Keratinocyte (primary cell): ENCODE measurements around the gene TGOLN2. TPM values are rescaled to one million over a fixed set of nuclear protein-coding genes. Genes with fewer than 3 reads are reported as not detected.

Source experiments
- DNase-seq: peaks from one replicate; pipeline ENCODE4 v3.0.0-alpha.2; 2011; ENCODE audit warnings: low read depth, missing footprints, low spot score
- FAIRE-seq: peaks from 2 replicates; lab custom pipeline; 2011; peaks lifted over from hg19 to GRCh38; lab: Jason Lieb, UNC
- H2AFZ ChIP-seq: 2 replicates; pipeline ENCODE4 v1.6.0; 2012; ENCODE audit warnings: low read length, control low read depth, inconsistent platforms; ENCODE audit not compliant: control insufficient read depth
- H3K27ac ChIP-seq: 2 replicates; pipeline ENCODE4 v1.5.1; 2011; ENCODE audit warnings: low read length; ENCODE audit not compliant: control insufficient read depth, insufficient read depth
- H3K27me3 ChIP-seq: 3 replicates; pipeline ENCODE4 v1.6.0; 2011; ENCODE audit warnings: low read length; ENCODE audit not compliant: control insufficient read depth, insufficient read depth; ENCODE audit errors: extremely low read depth
- H3K36me3 ChIP-seq, 2 experiments: 2 replicates in 1 of 2; 3 replicates in 1 of 2; pipeline ENCODE4 v1.5.1; 2011; ENCODE audit warnings: low read length in 2 of 2, mild to moderate bottlenecking in 1 of 2; ENCODE audit not compliant: control insufficient read depth in 2 of 2, insufficient read depth in 2 of 2; ENCODE audit errors: extremely low read depth in 1 of 2
- H3K4me1 ChIP-seq: 3 replicates; pipeline ENCODE4 v1.5.1; 2011; ENCODE audit warnings: low read length; ENCODE audit not compliant: control insufficient read depth, insufficient read depth; ENCODE audit errors: extremely low read depth
- H3K4me2 ChIP-seq: 3 replicates; pipeline ENCODE4 v1.6.0; 2011; ENCODE audit warnings: low read depth, low read length; ENCODE audit not compliant: control insufficient read depth, insufficient read depth; ENCODE audit errors: extremely low read depth
- H3K4me3 ChIP-seq, 3 experiments: fragments of 200-600 bp in 1 of 3; sonication (generic) in 1 of 3; 2 replicates in 2 of 3; 3 replicates in 1 of 3; pipeline ENCODE4 v1.5.1; 2011 to 2016; ENCODE audit warnings: low read length in 3 of 3, mild to moderate bottlenecking in 3 of 3, control low read depth in 2 of 3, inconsistent platforms in 1 of 3, low read depth in 1 of 3, mixed read lengths in 1 of 3, mixed run types in 1 of 3, moderate library complexity in 1 of 3; ENCODE audit not compliant: control insufficient read depth in 2 of 3, insufficient read depth in 2 of 3; ENCODE audit errors: extremely low read depth in 1 of 3
- H3K79me2 ChIP-seq: 2 replicates; pipeline ENCODE4 v1.6.0; 2012; ENCODE audit warnings: low read length; ENCODE audit not compliant: control insufficient read depth, insufficient read depth
- H3K9ac ChIP-seq: 3 replicates; pipeline ENCODE4 v1.6.0; 2011; ENCODE audit warnings: low read length; ENCODE audit not compliant: control insufficient read depth, insufficient read depth; ENCODE audit errors: extremely low read depth
- H3K9me1 ChIP-seq: 3 replicates; pipeline ENCODE4 v1.6.0; 2011; ENCODE audit warnings: low read length; ENCODE audit not compliant: control insufficient read depth, insufficient read depth; ENCODE audit errors: extremely low read depth
- H3K9me3 ChIP-seq: 2 replicates; pipeline ENCODE4 v1.5.1; 2012; ENCODE audit warnings: low read depth, low read length; ENCODE audit not compliant: control insufficient read depth
- H4K20me1 ChIP-seq: 3 replicates; pipeline ENCODE4 v1.6.0; 2011; ENCODE audit warnings: low read length; ENCODE audit not compliant: control insufficient read depth, insufficient read depth; ENCODE audit errors: extremely low read depth
- EZH2 ChIP-seq: IDR thresholded peaks from one replicate; pipeline ENCODE4 v1.6.1; 2012; ENCODE audit warnings: inconsistent platforms, mild to moderate bottlenecking, low read length, moderate library complexity
- dilution Hi-C: fragments of 300-500 bp; cut with MboI; formaldehyde crosslinking; loops from one replicate; pipeline ENCODE4 v1.7.0; 2020; ENCODE audit warnings: low sequenced_read_pairs; ENCODE audit not compliant: extremely low pct_ligation_motif_present
- polyA plus RNA-seq, 5 experiments: library from polyadenylated mRNA; depleted of rRNA in 3 of 5; stranded (reverse) in 3 of 5; stranded (forward) in 1 of 5; unstranded in 1 of 5; fragments of >200 nt; gene quantifications; 1 replicate in 1 of 5; 2 replicates in 3 of 5; 3 replicates in 1 of 5; pipeline versions ENCODE4 v1.2.1 to v1.2.3, GENCODE V29; 2011 to 2012; ENCODE audit warnings: missing spikeins in 2 of 5, low read depth in 1 of 5, low replicate concordance in 1 of 5
- TF ChIP-seq, protein P1 (sequence below), 3 experiments: IDR thresholded peaks in 1 of 3; conservative IDR thresholded peaks in 1 of 3; optimal IDR thresholded peaks in 1 of 3; 2 replicates in 2 of 3; 3 replicates in 1 of 3; pipeline versions ENCODE3 to v1.5.1; 2011; ENCODE audit warnings: low read length in 3 of 3, mild to moderate bottlenecking in 3 of 3, moderate library complexity in 2 of 3, control low read depth in 1 of 3, inconsistent platforms in 1 of 3; ENCODE audit not compliant: insufficient read depth in 2 of 3; ENCODE audit errors: extremely low read depth in 1 of 3

The TGOLN2 gene
- polyA plus RNA-seq, 1 donor (not counting 4 experiments of a cell fraction or from before 2014, with no cell fraction given): 43.3 TPM

DNA sequence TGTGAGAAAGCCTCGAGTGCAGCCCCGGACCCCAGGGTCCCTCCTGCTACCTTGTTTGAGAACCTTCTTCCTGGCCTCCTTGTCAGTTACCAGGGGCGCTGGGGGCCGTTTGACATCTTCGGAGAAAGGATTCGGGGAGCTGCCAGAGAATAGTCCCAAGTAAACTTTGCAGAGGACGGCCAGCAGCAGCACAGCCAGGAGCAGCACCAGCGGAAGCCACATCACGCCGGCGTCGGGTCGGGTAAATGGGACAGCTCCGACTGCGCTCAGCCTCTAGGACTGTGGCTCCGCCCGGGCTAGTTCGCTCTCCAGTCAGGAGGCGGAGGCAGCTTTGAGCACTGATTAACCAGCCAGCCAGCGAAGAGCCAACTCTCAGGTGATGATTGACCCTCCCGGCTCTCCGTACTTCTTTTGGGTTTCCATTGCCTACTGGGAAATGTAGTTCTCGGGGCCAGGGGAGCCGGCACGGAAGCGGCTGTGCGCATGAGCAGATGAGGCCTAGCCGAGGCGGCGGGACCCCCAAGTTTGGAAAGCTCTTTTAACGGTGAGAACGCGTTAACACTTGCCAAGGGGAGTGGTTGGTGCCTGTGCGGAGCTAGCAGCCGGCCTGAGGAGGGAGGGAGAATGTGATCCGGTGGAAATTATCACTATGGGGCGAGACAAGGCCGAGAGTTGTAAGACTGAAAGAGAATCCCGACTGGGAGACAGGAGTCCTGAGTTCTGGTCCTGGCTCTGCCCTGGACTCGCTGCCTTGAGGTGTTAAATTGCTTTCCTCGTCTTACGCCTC lies 26.7 kb upstream of the TGOLN2 start, which contains the start of the genes ELMOD3 and RETSAT:
Gene ELMOD3, plus strand, starts transcription at position 484 of the 787 bp plus-strand sequence. CDS start 2,430 bp downstream, outside the sequence.
Gene RETSAT, minus strand, starts transcription at position 243 of the 787 bp plus-strand sequence. Its CDS starts 21 bp downstream, at position 222.
- peak; percentile 89 for DNase-seq
- Histone ChIP-seq H3K9me1 (no peaks in the 10 kb centered on the region), H3K79me2 (peaks cover 46% of the 10 kb centered on the region), H2AFZ (peak within 1 kb of the TSS; percentile 99), H3K4me1 (peaks cover 26% of the 10 kb centered on the region), H3K9me3 (no peaks in the 10 kb centered on the region), H3K36me3 (peaks cover 24 to 29% of the 10 kb centered on the region in 2 experiments), H3K9ac (peak within 1 kb of the TSS; percentile 98), H4K20me1 (no peaks in the 10 kb centered on the region), H3K4me3 (peak within 1 kb of the TSS; percentile 68 to 99 (median 80)), H3K4me2 (peak within 1 kb of the TSS; percentile 93), H3K27me3 (no peaks in the 10 kb centered on the region), H3K27ac (peak within 1 kb of the TSS; percentile 94)
- dilution Hi-C loops: no loop called here
- TF ChIP-seq, protein P1, sequence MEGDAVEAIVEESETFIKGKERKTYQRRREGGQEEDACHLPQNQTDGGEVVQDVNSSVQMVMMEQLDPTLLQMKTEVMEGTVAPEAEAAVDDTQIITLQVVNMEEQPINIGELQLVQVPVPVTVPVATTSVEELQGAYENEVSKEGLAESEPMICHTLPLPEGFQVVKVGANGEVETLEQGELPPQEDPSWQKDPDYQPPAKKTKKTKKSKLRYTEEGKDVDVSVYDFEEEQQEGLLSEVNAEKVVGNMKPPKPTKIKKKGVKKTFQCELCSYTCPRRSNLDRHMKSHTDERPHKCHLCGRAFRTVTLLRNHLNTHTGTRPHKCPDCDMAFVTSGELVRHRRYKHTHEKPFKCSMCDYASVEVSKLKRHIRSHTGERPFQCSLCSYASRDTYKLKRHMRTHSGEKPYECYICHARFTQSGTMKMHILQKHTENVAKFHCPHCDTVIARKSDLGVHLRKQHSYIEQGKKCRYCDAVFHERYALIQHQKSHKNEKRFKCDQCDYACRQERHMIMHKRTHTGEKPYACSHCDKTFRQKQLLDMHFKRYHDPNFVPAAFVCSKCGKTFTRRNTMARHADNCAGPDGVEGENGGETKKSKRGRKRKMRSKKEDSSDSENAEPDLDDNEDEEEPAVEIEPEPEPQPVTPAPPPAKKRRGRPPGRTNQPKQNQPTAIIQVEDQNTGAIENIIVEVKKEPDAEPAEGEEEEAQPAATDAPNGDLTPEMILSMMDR (optimal IDR thresholded peaks at IDR 0.05 in 1 of 3, IDR thresholded peaks at IDR 0.05 in 1 of 3, conservative IDR thresholded peaks at IDR 0.05 in 1 of 3; ENCODE audit: extremely low read depth in 1 of 3, insufficient read depth in 2 of 3, low read length in 3 of 3): no peak
- TF ChIP-seq EZH2: no peak
- peak; percentile 80 for FAIRE-seq

DNA sequence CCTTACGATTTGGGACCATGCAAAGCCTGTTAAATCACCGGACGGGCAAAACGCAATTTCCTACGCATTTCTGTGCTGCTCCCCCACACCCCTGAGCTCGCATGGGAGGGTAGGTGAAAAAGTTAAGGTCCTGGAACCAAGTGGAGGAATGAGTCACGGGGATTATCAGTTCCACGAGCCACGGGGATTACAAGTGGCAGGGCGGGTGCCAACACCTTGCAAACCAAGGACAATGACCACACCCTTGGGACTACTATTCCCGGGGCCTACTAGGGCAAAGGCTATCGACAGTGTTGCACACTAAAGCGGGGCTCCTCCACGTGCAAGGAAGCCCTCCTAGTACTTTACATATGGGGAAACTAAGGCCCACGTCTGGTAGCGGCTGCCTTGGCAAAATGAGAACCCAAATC lies 26.1 kb upstream of the TGOLN2 start:
- Histone ChIP-seq H3K9me1 (no peaks in the 10 kb centered on the region), H4K20me1 (no peaks in the 10 kb centered on the region), H3K4me3 (peak overlapping the region; percentile 68 to 99 (median 80)), H3K4me2 (peak overlapping the region; percentile 93), H3K9ac (peak overlapping the region; percentile 98), H3K4me1 (peaks cover 26% of the 10 kb centered on the region), H3K27ac (peak overlapping the region; percentile 94), H3K27me3 (no peaks in the 10 kb centered on the region), H2AFZ (peak overlapping the region; percentile 72), H3K36me3 (peaks cover 30 to 33% of the 10 kb centered on the region in 2 experiments), H3K9me3 (no peaks in the 10 kb centered on the region), H3K79me2 (peaks cover 45% of the 10 kb centered on the region)
- TF ChIP-seq EZH2: no peak
- TF ChIP-seq, protein P1 (optimal IDR thresholded peaks at IDR 0.05 in 1 of 3, IDR thresholded peaks at IDR 0.05 in 1 of 3, conservative IDR thresholded peaks at IDR 0.05 in 1 of 3; ENCODE audit: extremely low read depth in 1 of 3, insufficient read depth in 2 of 3, low read length in 3 of 3): no peak
- no peak for FAIRE-seq
- DNase-seq: no peak
- dilution Hi-C loops: no loop called here
